ENCODE results near the gene SPON1.
A peak's percentile ranks its signal among the peaks of the same experiment; 100 is the strongest.
"Not testable (repeated sequence)": the region's sequence is repeated elsewhere in the genome, so short reads cannot be mapped to it uniquely, and the experiment has no call there.

The SPON1 gene

DNA sequence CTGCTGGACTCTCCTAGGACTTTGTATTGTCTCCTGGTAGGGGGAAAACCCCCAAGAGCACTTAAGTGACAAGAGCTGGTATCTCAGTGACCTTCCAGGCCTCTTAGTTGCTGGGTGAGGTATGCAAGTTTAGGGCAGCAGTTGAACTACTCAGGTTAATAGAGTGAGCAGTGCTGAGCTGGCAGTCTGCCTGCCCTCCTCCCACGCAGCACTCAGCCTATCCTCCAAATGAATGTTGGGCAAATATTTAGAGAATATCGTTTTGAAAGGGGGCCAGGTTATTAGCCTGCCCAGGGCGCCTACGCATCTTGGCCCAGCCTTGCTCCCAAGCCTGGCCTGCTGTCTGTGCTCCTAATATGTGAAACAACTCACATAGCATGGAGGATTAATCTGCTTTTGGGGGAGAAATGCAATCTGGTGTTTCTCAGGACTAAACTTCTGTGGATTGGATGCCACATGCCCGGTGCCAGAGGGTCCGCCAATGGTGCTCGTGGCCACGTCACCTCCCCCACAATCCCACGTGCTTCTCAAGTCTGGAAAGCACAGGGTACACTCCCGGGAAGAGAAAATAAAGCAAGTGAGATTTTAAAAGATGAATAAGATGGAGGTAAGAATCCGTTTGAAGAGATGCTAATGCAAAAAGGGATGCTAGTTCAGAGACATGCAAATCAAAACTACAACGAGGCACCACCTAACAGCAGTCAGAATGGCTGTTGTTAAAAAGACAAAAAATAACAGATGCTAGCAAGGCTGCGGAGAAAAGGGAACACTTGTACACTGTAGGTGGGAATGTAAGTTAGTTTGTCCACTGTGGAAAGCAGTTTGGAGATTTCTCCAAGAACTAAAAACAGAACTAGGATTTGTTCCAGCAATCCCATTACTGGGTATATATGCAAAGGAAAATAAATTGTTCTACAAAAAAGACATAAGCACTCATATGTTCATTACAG, 67.7 kb downstream of the SPON1 start:
- Histone ChIP-seq H4K20me1 (ENCODE audit: insufficient read depth, low read length) (no peaks in the 10 kb centered on the region), H3K9me2 (ENCODE audit: low read depth, low read length) (no peaks in the 10 kb centered on the region), H3K27me3 (ENCODE audit: insufficient read depth, low read length) (no peaks in the 10 kb centered on the region), H2AFZ (ENCODE audit: low read length) (no peak overlapping the region), H3K4me3 (ENCODE audit: low read depth, low read length, poor library complexity, severe bottlenecking) (no peak overlapping the region), H3K9me3 (ENCODE audit: low read length) (no peaks in the 10 kb centered on the region), H3K36me3 (ENCODE audit: insufficient read depth, low read length) (no peaks in the 10 kb centered on the region), H3K79me2 (ENCODE audit: insufficient read depth, low read length) (no peaks in the 10 kb centered on the region), H3K9ac (ENCODE audit: low read length) (no peak overlapping the region), H3F3A (ENCODE audit: insufficient read depth, low read length) (no peaks in the 10 kb centered on the region), H3K4me2 (ENCODE audit: low read length) (no peak overlapping the region), H3K27ac (ENCODE audit: low read depth, low read length, poor library complexity, severe bottlenecking) (no peak overlapping the region), H3K4me1 (ENCODE audit: insufficient read depth, low read length, severe bottlenecking) (no peaks in the 10 kb centered on the region)
- TF ChIP-seq EZH2 (IDR thresholded peaks at IDR 0.05; ENCODE audit: borderline replicate concordance, low read length): no peak

DNA sequence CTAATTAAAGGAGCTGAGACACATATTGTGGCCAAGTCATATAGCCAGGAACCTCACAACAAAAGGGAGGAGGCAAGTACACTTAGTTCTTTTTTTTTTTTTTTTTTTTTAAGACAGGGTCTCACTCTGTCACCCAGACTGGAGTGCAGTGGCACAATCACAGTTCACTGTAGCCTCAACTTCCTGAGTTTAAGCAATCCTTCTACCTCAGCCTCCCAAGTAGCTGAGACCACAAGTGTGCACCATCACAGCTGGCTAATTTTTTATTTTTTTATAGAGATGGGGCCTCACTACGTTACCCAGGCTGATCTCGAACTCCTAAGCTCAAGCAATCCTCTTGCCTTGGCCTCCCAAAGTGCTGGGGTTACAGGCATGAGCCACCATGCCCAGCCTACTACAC, 73.0 kb downstream of the SPON1 start:
- not testable (repeated sequence) for H3K4me2 ChIP-seq (ENCODE audit: low read length); H2AFZ ChIP-seq (ENCODE audit: low read length); H3K9me2 ChIP-seq (ENCODE audit: low read depth, low read length); H3K4me3 ChIP-seq (ENCODE audit: low read depth, low read length, poor library complexity, severe bottlenecking); H3K9me3 ChIP-seq (ENCODE audit: low read length); H3F3A ChIP-seq (ENCODE audit: insufficient read depth, low read length); H3K4me1 ChIP-seq (ENCODE audit: insufficient read depth, low read length, severe bottlenecking); H3K79me2 ChIP-seq (ENCODE audit: insufficient read depth, low read length); H3K27me3 ChIP-seq (ENCODE audit: insufficient read depth, low read length); H3K36me3 ChIP-seq (ENCODE audit: insufficient read depth, low read length); H3K27ac ChIP-seq (ENCODE audit: low read depth, low read length, poor library complexity, severe bottlenecking); H3K9ac ChIP-seq (ENCODE audit: low read length); H4K20me1 ChIP-seq (ENCODE audit: insufficient read depth, low read length)

DNA sequence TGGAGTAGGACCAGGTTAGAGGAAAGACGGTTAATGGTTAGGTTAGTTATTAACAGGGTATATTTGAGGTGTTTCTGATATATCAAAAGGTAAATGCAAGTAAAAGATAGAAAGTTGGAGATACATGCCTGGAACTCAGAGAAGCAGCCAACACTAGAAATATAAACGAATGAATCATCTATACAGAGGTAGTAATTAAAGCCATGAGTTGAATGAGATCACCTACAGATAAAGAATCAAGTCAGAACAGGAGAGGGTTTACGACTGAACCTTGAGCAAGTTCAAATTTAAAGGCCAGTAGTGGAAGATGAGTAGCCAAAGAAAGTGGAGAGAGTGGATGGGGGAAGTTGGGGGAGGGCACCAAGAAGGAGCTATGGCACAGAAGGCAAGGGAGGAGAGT, 73.9 kb downstream of the SPON1 start:
- Histone ChIP-seq H3K4me2 (ENCODE audit: low read length) (no peak overlapping the region), H3K36me3 (ENCODE audit: insufficient read depth, low read length) (no peaks in the 10 kb centered on the region), H3K79me2 (ENCODE audit: insufficient read depth, low read length) (no peaks in the 10 kb centered on the region), H3K9ac (ENCODE audit: low read length) (no peak overlapping the region), H3F3A (ENCODE audit: insufficient read depth, low read length) (no peaks in the 10 kb centered on the region), H3K4me3 (ENCODE audit: low read depth, low read length, poor library complexity, severe bottlenecking) (no peak overlapping the region), H2AFZ (ENCODE audit: low read length) (no peak overlapping the region), H3K4me1 (ENCODE audit: insufficient read depth, low read length, severe bottlenecking) (no peaks in the 10 kb centered on the region), H4K20me1 (ENCODE audit: insufficient read depth, low read length) (no peaks in the 10 kb centered on the region), H3K27ac (ENCODE audit: low read depth, low read length, poor library complexity, severe bottlenecking) (no peak overlapping the region), H3K27me3 (ENCODE audit: insufficient read depth, low read length) (no peaks in the 10 kb centered on the region), H3K9me3 (ENCODE audit: low read length) (no peaks in the 10 kb centered on the region), H3K9me2 (ENCODE audit: low read depth, low read length) (no peaks in the 10 kb centered on the region)
- no peak for TF ChIP-seq EZH2 (IDR thresholded peaks at IDR 0.05; ENCODE audit: borderline replicate concordance, low read length)
- TF ChIP-seq, protein P1, sequence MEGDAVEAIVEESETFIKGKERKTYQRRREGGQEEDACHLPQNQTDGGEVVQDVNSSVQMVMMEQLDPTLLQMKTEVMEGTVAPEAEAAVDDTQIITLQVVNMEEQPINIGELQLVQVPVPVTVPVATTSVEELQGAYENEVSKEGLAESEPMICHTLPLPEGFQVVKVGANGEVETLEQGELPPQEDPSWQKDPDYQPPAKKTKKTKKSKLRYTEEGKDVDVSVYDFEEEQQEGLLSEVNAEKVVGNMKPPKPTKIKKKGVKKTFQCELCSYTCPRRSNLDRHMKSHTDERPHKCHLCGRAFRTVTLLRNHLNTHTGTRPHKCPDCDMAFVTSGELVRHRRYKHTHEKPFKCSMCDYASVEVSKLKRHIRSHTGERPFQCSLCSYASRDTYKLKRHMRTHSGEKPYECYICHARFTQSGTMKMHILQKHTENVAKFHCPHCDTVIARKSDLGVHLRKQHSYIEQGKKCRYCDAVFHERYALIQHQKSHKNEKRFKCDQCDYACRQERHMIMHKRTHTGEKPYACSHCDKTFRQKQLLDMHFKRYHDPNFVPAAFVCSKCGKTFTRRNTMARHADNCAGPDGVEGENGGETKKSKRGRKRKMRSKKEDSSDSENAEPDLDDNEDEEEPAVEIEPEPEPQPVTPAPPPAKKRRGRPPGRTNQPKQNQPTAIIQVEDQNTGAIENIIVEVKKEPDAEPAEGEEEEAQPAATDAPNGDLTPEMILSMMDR (IDR thresholded peaks at IDR 0.05; ENCODE audit: low read length): no peak

DNA sequence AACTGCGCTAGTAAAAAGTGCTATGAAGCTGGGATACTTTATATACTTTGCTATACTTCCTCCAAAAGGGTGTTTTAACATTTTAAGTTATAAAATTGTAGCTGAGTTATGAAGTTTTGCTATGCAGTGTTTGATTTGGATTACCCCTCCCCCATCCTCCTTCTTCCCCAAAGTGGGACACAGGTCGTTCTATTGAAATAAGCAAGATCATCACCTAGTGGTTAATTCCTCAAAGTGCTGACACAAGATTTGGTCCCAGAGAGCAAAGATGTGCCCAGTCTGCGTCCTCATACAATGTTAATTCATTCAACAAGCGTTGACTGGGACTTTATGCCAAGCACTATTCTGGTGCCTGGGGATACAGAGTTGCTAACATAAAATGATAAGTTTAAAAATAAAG, 78.5 kb downstream of the SPON1 start:
- no peaks in the 10 kb centered on the region for H4K20me1 ChIP-seq (ENCODE audit: insufficient read depth, low read length)

More for the DNA sequence above, 78.5 kb downstream of the SPON1 start:
- Histone ChIP-seq H3K4me1 (ENCODE audit: insufficient read depth, low read length, severe bottlenecking) (no peaks in the 10 kb centered on the region), H3K9me2 (ENCODE audit: low read depth, low read length) (no peaks in the 10 kb centered on the region), H2AFZ (ENCODE audit: low read length) (no peak overlapping the region), H3K27ac (ENCODE audit: low read depth, low read length, poor library complexity, severe bottlenecking) (no peak overlapping the region), H3F3A (ENCODE audit: insufficient read depth, low read length) (no peaks in the 10 kb centered on the region), H3K9ac (ENCODE audit: low read length) (no peak overlapping the region), H3K4me2 (ENCODE audit: low read length) (no peak overlapping the region), H3K9me3 (ENCODE audit: low read length) (no peaks in the 10 kb centered on the region), H3K27me3 (ENCODE audit: insufficient read depth, low read length) (no peaks in the 10 kb centered on the region), H3K36me3 (ENCODE audit: insufficient read depth, low read length) (no peaks in the 10 kb centered on the region), H3K4me3 (ENCODE audit: low read depth, low read length, poor library complexity, severe bottlenecking) (no peak overlapping the region), H3K79me2 (ENCODE audit: insufficient read depth, low read length) (no peaks in the 10 kb centered on the region)
- TF ChIP-seq, protein P1 (IDR thresholded peaks at IDR 0.05; ENCODE audit: low read length): peak; percentile 31; the same call in 1 of the 2 replicates
- no peak for TF ChIP-seq EZH2 (IDR thresholded peaks at IDR 0.05; ENCODE audit: borderline replicate concordance, low read length)

Data from OCI-LY1 (cell line).